ENCODE measurements around the gene ARHGAP30.
"Not testable (repeated sequence)": the region's sequence is repeated elsewhere in the genome, so short reads cannot be mapped to it uniquely, and the experiment has no call there.

Gene ARHGAP30

GRCh38 chr1:161038523-161039153, 31.1 kb downstream of the ARHGAP30 start, which contains the start of gene TSTD1:
Gene TSTD1 (minus strand): TSS chr1:161038964. CDS start chr1:161038889, 75 bp downstream.
- peak; percentile 83 for DNase-seq

- DNase-seq = no peak
Measured at GRCh38 chr1:161037661-161038522, 31.8 kb downstream of the ARHGAP30 start.

- no peak for DNase-seq
Measured at GRCh38 chr1:161033751-161034150, 35.9 kb downstream of the ARHGAP30 start.

DNA sequence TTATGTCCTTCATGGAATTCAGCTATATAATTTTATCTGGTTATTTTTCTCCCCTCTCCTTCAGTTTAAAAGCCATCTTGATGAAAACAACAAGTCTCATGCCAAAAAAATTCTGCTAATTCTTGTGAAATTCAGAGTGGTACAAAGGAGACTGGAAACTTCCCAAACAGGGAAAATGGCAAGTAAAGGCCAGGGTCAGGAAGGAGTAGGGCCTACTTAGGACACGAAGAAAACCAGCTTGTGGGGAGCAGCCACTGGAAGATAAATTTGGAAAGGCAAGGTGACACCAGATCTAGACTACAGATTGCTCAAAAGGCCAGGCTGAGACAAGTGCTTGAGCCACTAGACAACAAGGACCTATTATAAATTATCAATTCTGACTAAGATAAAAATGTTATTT, 37.3 kb downstream of the ARHGAP30 start:
- DNase-seq = no peak

- no peak for DNase-seq
Measured at GRCh38 chr1:161031874-161032273, 37.8 kb downstream of the ARHGAP30 start.

GRCh38 chr1:161029466-161029865, 40.2 kb downstream of the ARHGAP30 start:
- not testable (repeated sequence) for DNase-seq

DNA sequence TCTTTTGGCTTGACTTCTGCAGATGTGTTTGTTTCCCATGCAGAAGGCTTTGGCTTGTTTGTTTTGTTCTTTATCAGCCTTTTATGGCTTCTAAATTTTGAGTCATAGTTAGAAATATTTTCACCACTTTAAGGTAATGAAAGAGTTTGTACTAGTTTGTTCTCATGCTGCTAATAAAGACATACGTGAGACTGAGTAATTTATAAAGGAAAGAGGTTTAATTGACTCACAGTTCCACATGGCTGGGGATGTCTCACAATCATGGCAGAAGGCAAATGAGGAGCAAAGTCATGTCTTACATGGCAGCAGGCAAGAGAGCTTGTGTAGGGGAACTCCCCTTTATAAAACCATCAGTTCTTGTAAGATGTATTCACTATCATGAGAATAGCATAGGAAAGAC, 42.7 kb downstream of the ARHGAP30 start:
- DNase-seq = not testable (repeated sequence)

DNA sequence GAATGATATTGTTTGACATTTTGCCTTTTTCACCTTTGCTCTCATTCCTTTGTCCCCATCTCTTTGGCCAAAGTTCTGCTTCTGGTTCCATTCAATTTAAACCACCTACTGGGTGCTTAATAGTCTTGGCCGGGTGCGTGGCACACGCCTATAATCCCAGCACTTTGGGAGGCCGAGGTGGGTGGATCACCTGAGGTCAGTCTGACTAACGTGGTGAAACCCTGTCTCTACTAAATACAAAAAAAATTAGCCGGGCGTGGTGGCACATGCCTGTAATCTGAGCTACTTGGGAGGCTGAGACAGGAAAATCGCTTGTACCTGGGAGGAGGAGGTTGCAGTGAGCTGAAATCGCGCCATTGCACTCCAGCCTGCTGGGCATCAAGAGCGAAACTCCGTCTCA, 47.3 kb downstream of the ARHGAP30 start:
- DNase-seq = not testable (repeated sequence)

- DNase-seq = no peak
Measured at GRCh38 chr1:161021970-161022353, 47.7 kb downstream of the ARHGAP30 start.

- peak; percentile 84 for DNase-seq
Measured at GRCh38 chr1:161021165-161021969, 48.3 kb downstream of the ARHGAP30 start.

DNA sequence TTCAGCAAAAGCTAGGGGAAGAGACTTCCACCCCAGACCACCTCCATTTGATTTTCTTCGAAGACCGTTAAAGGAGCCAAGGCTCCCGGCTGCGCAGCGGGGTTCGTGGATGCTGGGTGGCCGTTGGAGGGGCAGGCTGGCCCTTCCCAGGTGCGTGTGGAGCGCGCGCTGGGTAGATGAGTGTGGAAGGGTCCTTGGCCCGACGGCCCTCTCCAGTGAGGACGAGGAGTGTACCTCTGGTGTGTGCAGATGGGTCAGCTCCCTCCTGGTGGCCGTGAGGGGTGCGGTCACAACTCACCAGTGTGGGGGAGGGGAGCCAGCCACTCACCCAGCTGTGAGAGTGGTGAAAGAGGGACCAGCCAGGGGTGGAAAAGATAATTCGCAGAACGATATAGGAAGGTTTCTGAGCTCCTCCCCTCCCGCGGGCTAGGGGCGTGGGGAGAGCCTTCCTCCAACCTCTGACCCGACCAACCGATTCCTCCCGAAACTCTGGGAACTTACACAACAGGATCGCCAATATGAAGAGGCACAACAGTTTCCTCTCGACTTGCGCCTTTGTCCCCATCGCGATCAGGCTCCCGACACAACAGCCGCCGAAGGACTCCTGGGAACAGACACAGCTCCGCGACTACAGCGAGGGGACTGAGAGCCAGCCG, 49.1 kb downstream of the ARHGAP30 start, which contains the start of gene F11R:
Gene F11R, minus strand, starts transcription at position 644 of the 656 bp plus-strand sequence. Its CDS starts 79 bp downstream, at position 565.
- DNase-seq = no peak

- no peak for DNase-seq
Measured at GRCh38 chr1:161019751-161020495, 49.8 kb downstream of the ARHGAP30 start.

DNA sequence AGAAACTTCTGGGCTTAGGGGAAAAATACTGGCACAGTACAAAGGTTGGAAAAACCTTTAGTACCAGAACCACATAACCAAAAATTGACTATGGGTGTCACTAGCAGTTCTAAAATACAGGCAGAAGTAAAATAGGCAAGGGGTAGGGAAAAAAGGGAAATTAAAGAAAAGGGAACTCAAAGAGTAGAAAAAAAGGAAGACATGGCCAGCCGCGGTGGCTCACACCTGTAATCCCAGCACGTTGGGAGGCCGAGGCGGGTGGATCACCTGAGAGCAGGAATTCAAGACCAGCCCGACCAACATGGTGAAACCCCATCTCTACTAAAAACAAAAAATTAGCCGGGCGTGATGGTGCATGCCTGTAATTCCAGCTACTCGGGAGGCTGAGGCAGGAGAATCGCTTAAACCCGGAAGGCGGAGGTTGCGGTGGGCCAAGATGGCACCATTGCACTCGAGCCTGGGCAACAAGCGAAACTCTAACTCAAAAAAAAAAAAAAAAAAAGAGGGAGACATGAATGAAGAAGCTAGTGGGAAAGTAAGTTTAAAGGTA, 50.5 kb downstream of the ARHGAP30 start:
- DNase-seq = not testable (repeated sequence)

DNA sequence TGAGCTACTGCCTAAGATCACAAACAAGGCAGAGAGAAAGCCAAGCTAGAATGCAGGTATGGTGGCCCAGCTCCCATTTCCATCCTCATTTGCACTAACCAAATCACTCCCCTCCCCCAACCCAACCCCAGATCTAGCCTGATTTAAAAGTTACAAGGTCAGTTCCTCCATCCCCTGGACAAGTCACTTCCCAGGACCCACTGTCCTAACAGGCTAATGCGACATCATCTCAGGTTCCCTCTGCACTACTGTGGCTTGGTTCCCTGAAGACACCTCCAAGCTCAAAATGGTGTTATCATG, 51.1 kb downstream of the ARHGAP30 start:
- no peak for DNase-seq

DNA sequence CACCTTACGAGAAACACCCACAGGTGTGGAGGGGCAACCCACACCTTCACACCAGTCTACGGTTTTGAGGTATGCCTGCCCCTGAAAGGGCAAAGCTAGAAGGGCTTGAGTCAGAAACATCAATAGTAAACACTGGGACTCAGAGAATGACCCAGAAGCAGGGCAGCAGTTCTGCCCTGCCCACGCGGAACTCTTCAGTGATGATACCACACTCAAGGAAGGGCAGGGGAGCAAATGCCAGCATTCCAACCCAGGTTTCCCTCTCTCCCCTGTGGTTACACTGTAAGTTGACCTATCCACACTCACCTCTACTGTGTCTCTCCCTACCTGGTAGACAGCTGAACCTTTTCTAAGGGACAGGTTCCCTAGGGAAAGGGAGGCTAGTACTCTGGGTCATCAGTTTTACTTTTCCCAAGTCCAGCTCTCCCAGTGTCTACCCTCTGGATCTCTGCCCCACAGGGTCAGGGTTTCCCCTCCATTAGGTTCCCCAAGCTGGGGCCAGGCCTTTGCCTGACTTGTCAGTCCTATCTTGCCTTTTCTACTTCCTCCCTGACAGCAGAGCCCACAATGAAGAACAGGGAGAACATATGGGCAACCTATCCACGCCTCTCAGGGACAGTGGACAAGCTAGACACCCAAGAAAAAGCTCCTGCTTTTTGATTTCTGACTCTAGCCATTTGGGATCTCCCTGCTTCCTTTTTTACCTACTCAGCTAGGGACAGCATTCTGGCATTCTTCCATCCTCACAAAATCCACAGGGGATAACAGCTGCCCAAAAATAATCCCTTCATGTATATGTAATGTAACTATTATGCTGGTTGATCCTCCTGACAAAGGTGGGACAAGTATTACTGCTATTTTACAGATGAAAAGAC, 51.7 kb downstream of the ARHGAP30 start:
- no peak for DNase-seq

GRCh38 chr1:161017181-161017580, 52.5 kb downstream of the ARHGAP30 start:
- DNase-seq = not testable (repeated sequence)

DNA sequence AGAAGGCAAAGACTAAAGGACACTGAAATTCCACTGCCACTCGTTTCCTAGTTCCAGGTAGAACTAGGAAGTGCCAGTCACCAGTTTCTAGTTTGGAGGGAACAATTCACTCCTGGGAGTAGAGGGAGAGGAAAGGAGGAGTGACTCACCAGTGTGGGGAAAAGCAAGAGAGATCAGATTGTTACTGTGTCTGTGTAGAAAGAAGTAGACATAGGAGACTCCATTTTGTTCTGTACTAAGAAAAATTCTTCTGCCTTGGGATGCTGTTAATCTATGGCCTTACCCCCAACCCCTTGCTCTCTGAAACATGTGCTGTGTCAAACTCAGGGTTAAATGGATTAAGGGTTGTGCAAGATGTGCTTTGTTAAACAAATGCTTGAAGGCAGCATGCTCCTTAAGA, 53.0 kb downstream of the ARHGAP30 start:
- DNase-seq = not testable (repeated sequence)

- DNase-seq = no peak
Measured at GRCh38 chr1:161013488-161014230, 56.0 kb downstream of the ARHGAP30 start.

DNA sequence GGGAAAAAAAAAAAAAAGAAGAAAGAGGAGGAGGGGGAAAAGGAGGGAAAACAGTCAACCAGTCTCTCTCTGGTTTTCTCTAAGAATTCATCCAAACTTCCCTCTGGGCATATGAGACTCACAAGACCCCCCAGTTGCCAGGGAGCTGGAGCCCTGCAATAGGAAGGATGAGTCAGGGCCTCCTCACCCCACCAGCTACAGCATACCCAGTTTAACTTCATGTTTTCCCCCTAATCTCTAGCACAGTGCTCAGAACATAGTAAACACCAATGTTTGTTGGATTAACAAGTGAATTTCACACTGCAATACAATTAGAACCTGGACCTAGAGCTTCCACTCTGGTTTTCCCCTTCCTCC, 56.6 kb downstream of the ARHGAP30 start:
- DNase-seq = no peak

DNA sequence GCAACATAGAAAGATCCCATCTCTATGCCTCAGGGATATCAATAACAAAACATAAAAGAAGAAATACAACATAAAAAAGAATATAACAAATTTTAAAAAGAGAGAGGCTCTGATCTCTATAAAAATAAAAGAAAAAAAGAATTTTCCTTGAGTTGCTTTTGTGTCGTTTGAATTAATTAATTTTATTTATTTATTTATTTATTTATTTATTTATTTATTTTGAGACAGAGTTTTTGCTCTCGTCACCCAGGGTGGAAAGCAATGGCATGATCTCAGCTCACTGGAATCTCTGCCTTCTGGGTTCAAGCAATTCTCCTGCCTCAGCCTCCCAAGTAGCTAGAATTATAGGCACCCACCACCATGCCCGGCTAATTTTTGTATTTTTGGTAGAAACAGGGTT, 57.3 kb downstream of the ARHGAP30 start:
- DNase-seq = no peak
